GM18507 (cell line): ENCODE results near the gene RABL2B.
A peak's percentile ranks its signal among the peaks of the same experiment; 100 is the strongest.

Experiments
- DNase-seq: peaks from one replicate; pipeline ENCODE4 v3.0.0; 2011; ENCODE audit warnings: low read depth; ENCODE audit not compliant: insufficient read length; ENCODE audit errors: extremely low spot score
- FAIRE-seq: peaks from 2 replicates; lab custom pipeline; 2011; peaks lifted over from hg19 to GRCh38; lab: Jason Lieb, UNC

Gene RABL2B

GRCh38 chr22:50739894-50740293 is 43.5 kb downstream of the RABL2B start:
- no peak for FAIRE-seq
- no peak for DNase-seq

- no peak for DNase-seq
- FAIRE-seq = no peak
Measured at GRCh38 chr22:50739279-50739691, 44.2 kb downstream of the RABL2B start.

GRCh38 chr22:50738649-50739227 is 44.7 kb downstream of the RABL2B start:
- no peak for FAIRE-seq
- DNase-seq = no peak

- FAIRE-seq (no peak), DNase-seq (no peak)
Measured at GRCh38 chr22:50737728-50738648, 45.4 kb downstream of the RABL2B start, which contains the start of gene ACR. TSS of gene ACR (plus strand) at chr22:50738204. CDS start at chr22:50738236, 32 bp downstream.

- DNase-seq (no peak), FAIRE-seq (no peak)
Measured at GRCh38 chr22:50735739-50736030, 47.8 kb downstream of the RABL2B start.

GRCh38 chr22:50734986-50735738 is 48.3 kb downstream of the RABL2B start:
- FAIRE-seq = no peak
- no peak for DNase-seq

- FAIRE-seq (no peak), DNase-seq (no peak)
Measured at GRCh38 chr22:50734343-50734771, 49.1 kb downstream of the RABL2B start.

- no peak for FAIRE-seq
- DNase-seq = no peak
Measured at GRCh38 chr22:50733521-50734342, 49.7 kb downstream of the RABL2B start.

GRCh38 chr22:50732681-50733080 is 50.8 kb downstream of the RABL2B start:
- DNase-seq = no peak
- FAIRE-seq = no peak

GRCh38 chr22:50731811-50732624 is 51.4 kb downstream of the RABL2B start:
- peak; percentile 54 for DNase-seq
- FAIRE-seq = peak; percentile 38

GRCh38 chr22:50730941-50731661 is 52.3 kb downstream of the RABL2B start:
- no peak for DNase-seq
- FAIRE-seq = no peak

GRCh38 chr22:50730013-50730891 is 53.2 kb downstream of the RABL2B start:
- FAIRE-seq (no peak), DNase-seq (no peak)

- FAIRE-seq (no peak), DNase-seq (no peak)
Measured at GRCh38 chr22:50729391-50730012, 53.9 kb downstream of the RABL2B start.

- DNase-seq (no peak), FAIRE-seq (no peak)
Measured at GRCh38 chr22:50728523-50728931, 54.9 kb downstream of the RABL2B start.

GRCh38 chr22:50727678-50728522 is 55.5 kb downstream of the RABL2B start:
- no peak for FAIRE-seq

More at GRCh38 chr22:50727678-50728522, 55.5 kb downstream of the RABL2B start:
- no peak for DNase-seq
